HG02798 (cell line): ENCODE measurements around the gene RANBP3.
"Not testable (repeated sequence)": the region's sequence is repeated elsewhere in the genome, so short reads cannot be mapped to it uniquely, and the experiment has no call there.

Experiments used
- ATAC-seq: cut with Tn5 transposase; IDR thresholded peaks from one replicate; pipeline ENCODE4 v1.9.1; 2021; ENCODE audit warnings: mild to moderate bottlenecking; ENCODE audit not compliant: unreplicated experiment, poor library complexity

Gene RANBP3

GRCh38 chr19:5893907-5894703 is 83.8 kb downstream of the RANBP3 start:
- ATAC-seq: no peak

- ATAC-seq: no peak
These were observed 84.5 kb downstream of the RANBP3 start for GRCh38 chr19:5893296-5893903.

DNA sequence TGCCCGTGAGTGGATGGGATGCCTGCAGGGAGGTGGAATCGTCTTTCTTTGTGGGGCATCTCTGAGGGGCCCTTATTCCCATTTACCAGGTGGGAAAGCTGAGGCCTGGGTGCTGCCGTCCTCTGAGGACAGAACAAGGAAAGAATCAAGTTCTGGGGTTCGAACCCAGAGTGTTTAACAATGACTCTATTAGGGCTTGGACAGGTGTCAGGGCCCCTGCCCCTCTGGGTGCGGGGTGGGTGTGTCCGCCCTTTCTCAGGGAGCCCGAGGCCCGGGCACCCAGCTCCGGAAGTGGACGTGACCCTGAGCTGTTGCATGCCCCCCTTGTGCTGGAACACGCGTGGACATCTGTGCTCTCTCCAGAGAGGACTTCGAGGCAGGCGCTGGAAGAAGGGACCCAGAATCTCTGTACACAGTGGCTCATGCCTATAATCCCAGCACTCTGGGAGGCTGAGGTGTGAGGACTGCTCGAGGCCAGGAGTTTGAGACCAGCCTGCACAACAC is 85.1 kb downstream of the RANBP3 start:
- no peak for ATAC-seq

GRCh38 chr19:5891938-5892771 is 85.8 kb downstream of the RANBP3 start:
- ATAC-seq: no peak

DNA sequence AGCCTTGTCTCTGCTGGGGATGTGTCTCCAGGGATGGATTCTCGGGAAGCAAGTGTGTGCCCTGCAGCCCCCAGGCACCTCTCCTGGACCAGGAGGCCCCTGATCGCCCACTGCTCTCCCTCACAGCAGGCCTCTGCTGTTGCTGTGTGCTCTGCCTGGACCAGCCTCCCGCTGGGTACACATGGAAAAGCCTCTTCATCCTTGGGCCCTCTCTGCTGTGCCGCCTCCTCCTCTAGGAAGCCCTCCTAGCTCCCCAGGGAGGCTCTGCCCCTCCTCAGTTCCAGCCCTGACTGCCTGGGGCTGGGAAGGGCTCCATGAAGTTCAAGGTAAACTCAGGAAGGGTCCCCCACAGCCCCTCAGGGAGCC is 86.4 kb downstream of the RANBP3 start:
- no peak for ATAC-seq

DNA sequence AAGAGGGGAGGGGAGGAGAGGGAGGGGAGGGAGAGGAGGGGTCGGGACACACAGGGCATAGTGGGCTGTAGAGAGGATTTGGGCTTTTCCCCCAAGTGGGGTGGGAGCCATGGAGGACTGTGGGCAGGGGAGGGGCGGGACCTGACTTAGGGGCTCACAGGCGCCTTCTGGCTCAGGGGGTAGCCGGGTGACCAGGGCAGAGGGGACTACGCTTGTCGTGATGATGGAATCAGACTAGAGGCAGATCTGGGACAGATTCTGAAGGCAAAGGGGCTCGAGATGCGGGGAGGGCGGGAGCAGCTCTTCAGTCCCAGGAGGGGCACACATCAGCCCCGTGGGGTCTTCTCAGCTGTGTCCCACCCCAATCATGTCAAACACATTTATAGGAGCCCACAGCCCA is 87.8 kb downstream of the RANBP3 start:
- no peak for ATAC-seq

- no peak for ATAC-seq
These were observed 88.5 kb downstream of the RANBP3 start for GRCh38 chr19:5889288-5889971.

GRCh38 chr19:5884065-5884811 is 93.7 kb downstream of the RANBP3 start:
- ATAC-seq: not testable (repeated sequence)

GRCh38 chr19:5883157-5883873 is 94.6 kb downstream of the RANBP3 start:
- not testable (repeated sequence) for ATAC-seq

DNA sequence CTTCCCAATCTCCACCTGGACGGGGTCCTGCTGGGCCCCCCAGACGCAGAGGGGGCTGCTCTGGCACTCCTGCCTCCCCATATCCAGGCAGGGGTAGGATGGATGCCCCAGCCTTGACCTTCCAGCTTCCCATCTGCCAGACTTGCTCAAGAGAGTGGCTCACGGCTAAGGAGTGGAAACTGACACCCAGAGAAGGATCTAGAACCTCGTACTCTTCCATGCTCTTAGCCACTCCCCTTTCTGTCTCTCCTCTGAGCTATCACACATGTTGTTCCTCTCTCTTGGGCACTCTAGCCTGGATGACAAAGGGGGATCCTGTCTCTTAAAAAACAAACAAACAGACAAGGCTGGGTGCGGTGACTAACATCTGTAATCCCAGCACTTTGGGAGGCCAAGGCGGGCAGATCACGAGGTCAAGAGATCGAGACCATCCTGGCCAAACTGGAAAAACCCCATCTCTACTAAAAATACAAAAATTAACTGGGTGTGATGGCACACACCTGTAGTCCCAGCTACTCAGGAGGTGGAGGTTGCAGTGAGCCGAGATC is 95.4 kb downstream of the RANBP3 start:
- ATAC-seq: no peak

DNA sequence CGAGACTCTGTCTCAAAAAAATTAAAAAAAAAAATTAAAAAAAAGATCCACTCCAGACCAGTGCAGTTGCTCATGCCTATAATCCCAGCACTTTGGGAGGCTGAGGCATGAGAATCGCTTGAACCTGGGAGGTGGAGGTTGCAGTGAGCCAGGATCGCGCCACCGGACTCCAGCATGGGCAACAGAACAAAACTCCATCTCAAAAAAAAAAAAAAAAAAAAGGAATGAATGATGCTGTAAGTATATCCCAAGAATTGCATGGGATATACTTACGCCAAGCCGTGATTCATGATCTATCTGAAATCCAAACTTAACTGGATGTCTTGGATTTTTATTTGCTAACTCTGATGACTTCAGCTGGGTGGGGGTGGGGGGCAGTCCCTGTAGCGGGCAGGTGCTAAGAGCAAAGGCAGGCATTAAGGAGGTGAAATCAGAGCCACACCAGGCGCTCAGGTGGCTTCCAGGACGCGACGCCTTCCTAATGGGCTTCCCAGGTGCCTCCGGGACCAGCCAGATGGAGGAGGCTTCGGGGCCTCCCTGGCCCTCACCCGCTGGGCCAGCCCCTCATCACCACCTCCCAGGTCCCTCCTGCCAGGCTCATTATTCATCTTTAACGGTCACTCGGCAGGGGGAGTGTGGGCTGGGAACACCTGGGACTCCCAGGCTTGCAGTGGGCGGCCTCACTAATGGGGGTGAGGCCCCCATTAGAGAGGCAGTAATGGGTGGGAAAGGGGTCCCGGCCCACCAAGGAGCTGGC is 96.2 kb downstream of the RANBP3 start:
- no peak for ATAC-seq

DNA sequence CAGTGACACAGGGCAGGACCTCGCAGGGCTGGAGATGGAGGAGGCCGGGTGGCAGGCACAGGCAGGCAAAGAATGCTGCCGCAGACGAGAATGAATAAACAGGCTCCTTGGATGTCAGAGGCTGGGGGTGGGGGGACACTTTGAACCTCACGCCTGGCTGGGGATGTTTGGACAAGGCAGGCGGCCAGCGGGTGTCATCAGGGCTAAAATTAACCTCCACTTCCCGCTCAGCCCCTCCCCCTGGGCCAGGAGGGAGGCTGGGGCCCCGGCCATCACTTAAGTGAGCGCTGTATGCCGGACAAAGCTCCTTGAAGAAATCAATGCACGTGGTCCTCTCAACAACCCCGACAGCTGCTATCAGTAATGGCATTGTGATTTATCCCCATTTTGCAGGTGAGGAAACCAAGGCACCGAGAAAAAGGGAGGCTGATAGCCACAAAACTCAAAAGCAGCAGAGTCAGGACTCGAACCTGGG is 97.3 kb downstream of the RANBP3 start:
- no peak for ATAC-seq

- no peak for ATAC-seq
These were observed 97.7 kb downstream of the RANBP3 start for GRCh38 chr19:5880196-5880595.

DNA sequence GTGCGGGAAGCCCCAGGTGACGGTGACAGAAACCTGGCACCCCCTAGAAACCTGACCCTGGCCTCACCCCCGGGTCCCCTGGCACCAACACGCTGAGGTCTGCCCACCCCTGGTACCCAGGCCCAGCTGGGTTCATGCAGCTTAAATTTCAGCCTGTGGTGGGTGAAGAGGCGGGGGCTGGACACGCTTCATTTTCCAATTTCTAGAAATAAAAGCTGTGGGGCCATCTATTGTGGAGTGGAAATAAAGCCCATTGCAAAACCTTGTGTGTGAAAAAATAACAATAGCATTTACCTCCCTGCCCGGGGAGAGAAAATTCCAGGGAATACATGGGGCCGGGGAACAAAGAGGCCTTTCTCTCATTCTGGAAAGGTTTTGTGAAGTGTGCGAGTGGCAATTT is 100.1 kb downstream of the RANBP3 start:
- no peak for ATAC-seq

GRCh38 chr19:5877427-5877826 is 100.5 kb downstream of the RANBP3 start:
- no peak for ATAC-seq

DNA sequence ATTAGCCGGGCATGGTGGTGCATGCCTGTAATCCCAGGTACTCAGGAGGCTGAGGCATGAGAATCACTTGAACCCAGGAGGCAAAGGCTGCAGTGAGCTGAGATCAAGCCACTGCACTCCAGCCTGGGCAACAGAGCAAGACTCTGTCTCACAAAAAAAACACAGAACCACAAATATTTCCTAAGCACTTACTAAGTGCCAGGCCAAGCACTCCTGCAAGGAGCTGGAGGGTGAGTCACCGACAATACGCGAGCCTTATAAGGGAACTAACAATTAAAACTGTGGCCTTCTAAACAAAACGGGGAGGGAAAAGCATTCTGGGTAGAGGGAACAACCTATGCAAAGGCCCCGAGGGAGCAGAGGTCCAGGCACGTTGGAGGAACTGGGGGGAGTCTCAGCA is 103.4 kb downstream of the RANBP3 start:
- ATAC-seq: not testable (repeated sequence)

DNA sequence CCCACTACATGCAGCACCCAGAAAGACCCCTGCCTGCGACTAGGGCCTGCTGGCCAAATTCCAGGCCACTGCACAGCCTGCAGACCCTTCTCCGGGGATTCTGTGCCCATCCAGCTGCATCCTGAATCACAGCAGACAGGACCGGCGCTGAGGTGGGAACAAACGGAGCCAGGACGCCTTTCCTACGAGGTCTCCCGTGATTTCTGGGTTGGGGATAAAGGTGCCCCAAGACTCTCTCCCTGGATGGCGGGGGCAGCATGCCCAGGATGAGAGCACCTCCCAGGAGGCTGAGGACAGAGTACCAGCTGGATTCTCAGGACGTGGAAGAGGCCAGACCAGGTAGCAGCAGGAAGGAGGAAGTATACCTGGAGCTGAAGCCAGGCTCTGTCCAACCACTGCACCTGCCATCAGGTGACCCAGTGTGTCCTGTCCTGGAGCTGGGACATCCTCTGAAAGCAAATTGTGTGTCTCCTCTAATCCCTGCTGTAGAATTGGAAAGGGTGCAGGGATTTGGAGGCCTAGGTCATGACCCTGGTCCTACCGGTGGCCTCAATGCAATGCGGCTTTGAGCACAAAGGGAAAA is 104.2 kb downstream of the RANBP3 start:
- ATAC-seq: no peak

- no peak for ATAC-seq
These were observed 107.0 kb downstream of the RANBP3 start for GRCh38 chr19:5870986-5871394.
